Omental fat pad (tissue), 4 donors: ENCODE data around the gene SNTB2. TPM values are rescaled to one million over a fixed set of nuclear protein-coding genes. Genes with fewer than 3 reads are reported as not detected.

Experiments
- ATAC-seq: fragments of 150-250 bp; one replicate; pipeline ENCODE4 v1.9.1; 2016; ENCODE audit warnings: mild to moderate bottlenecking, moderate library complexity; ENCODE audit not compliant: low FRiP score
- DNase-seq: peaks from one replicate; pipeline ENCODE4 v3.0.0-alpha.2; 2019; ENCODE audit warnings: low spot score
- CTCF ChIP-seq, 3 donors: fragments of 450-650 bp; IDR thresholded peaks; one replicate each; pipeline ENCODE4 v1.5.1; 2016 to 2017; ENCODE audit warnings: antibody characterized with exemption in 3 of 3, mild to moderate bottlenecking in 3 of 3, moderate library complexity in 2 of 3
- total RNA-seq, 4 donors: library from RNA; depleted of rRNA; stranded (reverse); fragments of >200 nt; gene quantifications; one replicate each; pipeline ENCODE4 v1.1.0, GENCODE V29; 2016

The SNTB2 gene
- total RNA-seq, 4 donors from 2014 or later: 49.7 to 80.9 (median 59.3) TPM

DNA sequence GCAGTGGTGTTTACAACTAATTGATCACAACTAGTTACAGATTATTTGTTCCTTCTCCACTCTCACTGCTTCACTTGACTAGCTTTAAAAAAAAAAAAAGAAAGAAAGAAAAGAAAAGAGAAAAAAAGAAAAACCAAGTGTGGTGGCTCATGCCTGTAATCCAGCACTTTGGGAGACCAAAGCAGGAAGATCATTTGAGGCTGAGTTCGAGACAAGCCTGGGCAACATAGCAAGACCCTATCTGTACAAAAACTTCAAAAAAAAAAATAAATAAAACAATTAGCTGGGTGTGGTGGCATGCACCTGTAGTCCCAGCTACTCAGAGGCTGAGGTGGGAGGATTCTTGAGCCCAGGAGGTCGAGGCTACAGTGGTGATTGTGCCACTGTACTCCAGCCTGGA, 4.2 kb downstream of the SNTB2 start:
- no peak for TF ChIP-seq CTCF (IDR thresholded peaks at IDR 0.05)
- DNase-seq (no peak), ATAC-seq (no peak)

- no peak for TF ChIP-seq CTCF (IDR thresholded peaks at IDR 0.05)
- DNase-seq (no peak), ATAC-seq (no peak)
These were observed 6.9 kb downstream of the SNTB2 start for GRCh38 chr16:69193855-69194254.

DNA sequence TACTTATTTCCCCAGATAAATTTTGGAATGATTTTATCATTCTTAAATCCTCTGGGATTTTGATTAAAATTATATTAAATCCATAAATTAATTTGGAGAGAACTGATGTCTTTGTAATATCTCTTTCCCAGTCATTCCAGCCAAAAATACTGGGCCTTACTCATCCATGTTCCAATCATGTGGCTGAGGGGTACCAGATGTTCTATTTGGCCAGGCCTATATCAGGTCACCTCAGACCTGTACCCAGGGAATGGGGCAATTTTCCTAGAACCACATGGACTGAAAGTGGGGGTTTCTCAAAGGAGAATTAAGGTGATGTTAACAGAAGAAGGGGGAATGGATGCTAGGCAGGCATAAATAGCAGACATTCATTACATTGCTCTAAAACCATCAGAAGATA, 7.5 kb downstream of the SNTB2 start:
- DNase-seq: no peak
- ATAC-seq: no peak
- TF ChIP-seq CTCF (IDR thresholded peaks at IDR 0.05): no peak

DNA sequence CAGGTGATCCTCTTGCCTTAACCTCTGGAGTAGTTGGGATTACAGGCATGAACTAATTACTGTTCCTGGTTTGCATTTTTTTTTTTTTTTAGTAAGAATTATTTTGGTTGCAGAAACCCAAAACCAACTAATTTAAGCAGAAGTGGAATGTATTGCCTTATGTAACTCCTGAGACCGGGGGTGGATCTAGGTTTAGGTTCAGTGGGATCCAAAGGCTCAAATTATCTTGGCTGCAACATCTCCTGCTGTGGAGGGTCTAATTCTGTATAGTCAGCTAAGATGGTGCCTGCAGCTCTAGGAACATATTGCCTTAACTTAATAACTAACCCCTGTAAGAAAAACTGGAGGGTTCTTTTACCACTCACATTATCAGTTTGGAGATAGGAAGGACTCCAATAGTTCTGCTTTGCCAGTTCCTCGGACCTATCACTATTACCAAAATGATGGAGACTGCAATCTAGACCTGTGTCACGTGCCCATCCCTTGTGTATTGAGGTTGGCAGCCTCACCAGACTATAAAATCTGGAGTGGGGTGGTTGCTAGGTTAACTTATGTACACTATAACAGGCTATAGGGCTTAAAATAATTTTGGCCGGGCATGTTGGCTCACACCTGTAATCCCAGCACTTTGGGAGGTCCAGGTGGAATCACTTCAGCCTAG, 8.5 kb downstream of the SNTB2 start:
- ATAC-seq (no peak), DNase-seq (no peak)
- no peak for TF ChIP-seq CTCF (IDR thresholded peaks at IDR 0.05)

GRCh38 chr16:69197573-69197972, 10.6 kb downstream of the SNTB2 start:
- no peak for TF ChIP-seq CTCF (IDR thresholded peaks at IDR 0.05)
- ATAC-seq (no peak), DNase-seq (no peak)

DNA sequence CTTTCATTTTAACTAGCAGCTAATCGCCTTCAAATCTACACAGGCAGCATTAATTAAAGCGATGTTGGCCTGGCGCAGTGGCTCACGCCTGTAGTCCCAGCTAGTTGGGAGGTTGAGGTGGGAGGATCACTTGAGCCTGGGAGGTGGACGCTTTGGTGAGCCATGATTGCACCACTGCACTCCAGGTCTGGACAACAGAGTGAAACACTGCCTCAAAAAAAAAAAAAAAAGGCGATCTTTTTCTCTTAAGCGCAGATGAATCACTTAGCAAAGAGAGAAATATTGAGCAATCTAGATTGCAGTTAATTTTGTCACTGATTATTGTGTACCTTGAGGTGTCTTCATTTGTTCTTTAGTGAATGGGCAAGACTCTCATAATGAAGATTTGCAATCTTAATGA, 12.4 kb downstream of the SNTB2 start:
- DNase-seq (no peak), ATAC-seq (peak; percentile 88)
- TF ChIP-seq CTCF (IDR thresholded peaks at IDR 0.05): no peak

DNA sequence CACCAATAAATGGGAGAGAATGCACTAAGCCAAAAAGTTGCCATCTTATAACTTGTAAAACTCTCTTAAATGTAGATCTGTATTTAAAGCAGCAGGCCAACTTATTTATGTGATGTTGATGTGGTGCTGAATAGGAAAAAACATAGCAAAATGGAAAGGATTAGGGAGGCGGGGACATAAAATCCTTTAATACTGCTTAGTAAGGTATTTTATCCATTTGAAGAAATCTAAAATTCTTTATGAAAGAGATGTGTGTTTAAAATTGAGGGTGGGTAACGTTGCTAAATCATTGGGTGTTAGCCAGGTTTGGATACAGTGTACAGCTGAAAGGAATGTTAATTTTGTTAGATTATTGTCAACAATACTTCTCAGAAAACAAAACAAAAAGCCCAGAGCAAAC, 14.3 kb downstream of the SNTB2 start:
- ATAC-seq: no peak
- DNase-seq: no peak
- no peak for TF ChIP-seq CTCF (IDR thresholded peaks at IDR 0.05)
